AG09309 (cell line): ENCODE measurements around the gene MAP3K19.

Experiments used
- DNase-seq: peaks from one replicate; pipeline ENCODE4 v3.0.0-alpha.2; 2010; ENCODE audit warnings: low read depth
- H3K4me3 ChIP-seq: 2 replicates; pipeline ENCODE4 v1.5.1; 2011; ENCODE audit warnings: mild to moderate bottlenecking, low read depth, low read length, moderate library complexity; ENCODE audit not compliant: control insufficient read depth
- TF ChIP-seq, protein P1 (sequence below): IDR thresholded peaks from 2 replicates; pipeline ENCODE4 v1.5.1; 2011; ENCODE audit warnings: mild to moderate bottlenecking, low read depth, low read length, inconsistent platforms; ENCODE audit not compliant: insufficient read depth, control insufficient read depth; ENCODE audit errors: missing control alignments

Gene MAP3K19

DNA sequence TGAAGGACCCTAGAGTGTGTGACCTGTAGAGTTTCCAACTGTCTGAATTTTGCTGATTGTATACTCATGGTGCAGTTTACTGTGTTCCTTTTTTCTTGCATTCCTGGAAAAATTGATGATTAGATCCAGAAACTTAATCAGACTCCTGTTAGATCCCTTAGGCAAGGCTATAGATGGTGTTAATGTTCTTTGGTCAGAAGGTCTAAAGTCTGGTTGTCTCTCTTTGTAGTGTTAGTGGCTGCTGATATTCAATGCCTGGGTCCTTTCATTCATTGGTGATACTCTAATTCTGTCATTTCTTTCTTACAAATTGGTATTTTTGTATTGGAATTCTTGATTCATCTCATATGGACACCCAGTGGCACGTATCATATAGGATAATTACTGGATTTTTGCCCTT is 122.3 kb downstream of the MAP3K19 start:
- DNase-seq, result no peak
- TF ChIP-seq, protein P1, sequence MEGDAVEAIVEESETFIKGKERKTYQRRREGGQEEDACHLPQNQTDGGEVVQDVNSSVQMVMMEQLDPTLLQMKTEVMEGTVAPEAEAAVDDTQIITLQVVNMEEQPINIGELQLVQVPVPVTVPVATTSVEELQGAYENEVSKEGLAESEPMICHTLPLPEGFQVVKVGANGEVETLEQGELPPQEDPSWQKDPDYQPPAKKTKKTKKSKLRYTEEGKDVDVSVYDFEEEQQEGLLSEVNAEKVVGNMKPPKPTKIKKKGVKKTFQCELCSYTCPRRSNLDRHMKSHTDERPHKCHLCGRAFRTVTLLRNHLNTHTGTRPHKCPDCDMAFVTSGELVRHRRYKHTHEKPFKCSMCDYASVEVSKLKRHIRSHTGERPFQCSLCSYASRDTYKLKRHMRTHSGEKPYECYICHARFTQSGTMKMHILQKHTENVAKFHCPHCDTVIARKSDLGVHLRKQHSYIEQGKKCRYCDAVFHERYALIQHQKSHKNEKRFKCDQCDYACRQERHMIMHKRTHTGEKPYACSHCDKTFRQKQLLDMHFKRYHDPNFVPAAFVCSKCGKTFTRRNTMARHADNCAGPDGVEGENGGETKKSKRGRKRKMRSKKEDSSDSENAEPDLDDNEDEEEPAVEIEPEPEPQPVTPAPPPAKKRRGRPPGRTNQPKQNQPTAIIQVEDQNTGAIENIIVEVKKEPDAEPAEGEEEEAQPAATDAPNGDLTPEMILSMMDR, result no peak
- H3K4me3 ChIP-seq, result no peak overlapping the region

- no peak for DNase-seq
- H3K4me3 ChIP-seq, result peak overlapping the region; percentile 79
- TF ChIP-seq, protein P1, result no peak
Observed at GRCh38 chr2:134919341-134920210, 127.7 kb downstream of the MAP3K19 start.

GRCh38 chr2:134918526-134919340 is 128.5 kb downstream of the MAP3K19 start, which contains the start of gene CCNT2:
Gene CCNT2 (plus strand): TSS chr2:134918822. CDS start chr2:134918855, 33 bp downstream.
- TF ChIP-seq, protein P1, result no peak
- peak; percentile 95 for DNase-seq

GRCh38 chr2:134917888-134918525 is 129.2 kb downstream of the MAP3K19 start:
- H3K4me3 ChIP-seq, result peak overlapping the region; percentile 79
- no peak for DNase-seq
- TF ChIP-seq, protein P1, result peak; percentile 35

More at GRCh38 chr2:134918526-134919340, 128.5 kb downstream of the MAP3K19 start, which contains the start of gene CCNT2:
- H3K4me3 ChIP-seq, result peak within 1 kb of the TSS; percentile 79

- H3K4me3 ChIP-seq, result peak overlapping the region; percentile 79
- DNase-seq, result no peak
Observed at GRCh38 chr2:134917360-134917865, 129.8 kb downstream of the MAP3K19 start.

More at GRCh38 chr2:134917360-134917865, 129.8 kb downstream of the MAP3K19 start:
- TF ChIP-seq, protein P1, result no peak
